DMS 273 treated with DMSO at 0.1 percent for 48 hours (cell line): ENCODE results near the gene POTEH.
"Not testable (repeated sequence)": the region's sequence is repeated elsewhere in the genome, so short reads cannot be mapped to it uniquely, and the experiment has no call there.

Source experiments
- DNase-seq: peaks from one replicate; lab custom pipeline; 2025; lab: John Stamatoyannopoulos, UW

POTEH gene

DNA sequence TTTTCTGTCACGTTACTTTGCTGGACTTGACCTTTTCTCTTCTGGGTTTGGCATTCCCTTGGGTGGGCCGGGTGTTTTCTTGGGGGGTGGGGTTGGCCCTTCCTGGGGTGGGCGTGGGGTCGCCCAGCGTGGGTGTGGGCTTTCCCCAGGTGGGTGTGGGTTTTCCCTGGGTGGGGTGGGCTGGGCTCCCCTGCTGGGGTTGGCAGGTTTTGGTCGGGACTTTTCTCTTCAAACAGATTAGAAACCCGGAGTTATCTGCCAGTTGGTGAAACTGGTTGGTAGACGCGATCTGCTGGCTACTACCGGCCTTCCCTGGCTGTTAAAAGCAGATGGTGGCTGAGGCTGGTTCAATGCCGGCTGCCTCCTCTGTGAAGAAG, at the start of gene POTEH:
Gene POTEH (plus strand): TSS at position 278 of the 377 bp plus-strand sequence. CDS start 52 bp downstream, at position 330.
- not testable (repeated sequence) for DNase-seq

DNA sequence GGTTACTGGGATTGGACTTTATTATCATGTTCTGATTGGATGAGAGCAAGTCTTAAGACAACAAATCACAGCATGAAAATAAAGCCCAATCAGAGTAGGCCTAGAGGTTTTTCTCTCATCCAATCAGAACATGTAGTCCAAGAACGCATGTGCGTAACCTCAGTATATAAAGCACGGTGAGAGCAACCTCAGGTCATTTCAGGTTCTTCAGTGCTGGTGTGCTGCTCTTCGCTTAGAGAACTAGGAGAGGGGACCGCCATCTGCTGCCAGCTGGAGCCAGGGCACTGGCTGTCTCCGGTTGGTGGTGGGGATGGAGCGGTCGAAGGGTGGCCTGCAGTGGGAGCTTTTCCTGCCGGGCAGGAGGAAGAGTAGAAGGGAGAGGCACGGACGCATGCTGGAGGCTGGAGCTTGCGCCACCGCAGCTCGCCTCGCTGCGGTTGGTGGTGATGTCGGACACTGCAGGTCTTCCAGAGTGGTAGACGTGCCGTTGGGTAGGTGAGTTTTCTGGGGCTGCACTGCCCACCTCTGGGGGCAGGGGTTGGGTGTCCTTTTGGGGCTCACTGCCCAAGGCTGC, 47.5 kb upstream of the POTEH start:
- DNase-seq = not testable (repeated sequence)

DNA sequence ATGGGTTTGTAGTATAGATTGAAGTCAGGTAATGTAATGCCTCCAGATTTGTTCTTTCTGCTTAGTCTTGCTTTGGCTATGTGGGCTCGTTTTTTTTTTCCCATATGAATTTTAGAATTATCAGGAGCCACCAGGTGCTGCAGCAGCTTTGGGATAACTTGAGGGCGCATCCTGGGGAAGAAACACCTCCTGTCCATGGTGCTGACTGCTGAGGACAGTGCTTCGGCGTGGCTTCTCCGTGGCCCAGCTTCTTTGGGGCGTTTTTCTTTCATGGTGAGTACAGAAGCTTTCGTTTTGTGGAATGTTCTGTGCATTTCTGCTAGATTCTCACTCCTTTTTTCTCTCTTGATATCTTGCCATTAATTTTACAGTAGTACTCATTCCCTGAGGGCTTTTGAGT, 37.9 kb upstream of the POTEH start:
- DNase-seq = not testable (repeated sequence)

DNA sequence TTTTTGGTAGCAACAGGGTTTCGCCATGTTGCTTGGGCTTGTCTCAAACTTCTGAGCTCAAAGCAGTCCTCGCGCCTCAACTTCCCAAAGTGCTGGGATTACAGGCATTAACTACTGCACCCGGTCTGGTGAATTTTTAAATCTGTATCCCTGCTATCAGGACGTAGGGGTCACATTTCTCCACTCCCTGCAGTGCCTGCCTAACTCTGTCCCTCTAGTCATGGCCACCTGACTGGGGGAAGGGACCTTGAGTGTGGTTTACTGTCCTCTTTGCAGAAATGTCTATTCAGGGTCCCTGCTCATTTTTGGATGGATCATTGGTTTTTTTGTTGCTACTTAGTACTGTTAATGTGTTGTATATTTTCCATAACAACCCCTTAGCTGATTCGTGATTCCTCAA, 37.1 kb upstream of the POTEH start:
- DNase-seq = not testable (repeated sequence)

DNA sequence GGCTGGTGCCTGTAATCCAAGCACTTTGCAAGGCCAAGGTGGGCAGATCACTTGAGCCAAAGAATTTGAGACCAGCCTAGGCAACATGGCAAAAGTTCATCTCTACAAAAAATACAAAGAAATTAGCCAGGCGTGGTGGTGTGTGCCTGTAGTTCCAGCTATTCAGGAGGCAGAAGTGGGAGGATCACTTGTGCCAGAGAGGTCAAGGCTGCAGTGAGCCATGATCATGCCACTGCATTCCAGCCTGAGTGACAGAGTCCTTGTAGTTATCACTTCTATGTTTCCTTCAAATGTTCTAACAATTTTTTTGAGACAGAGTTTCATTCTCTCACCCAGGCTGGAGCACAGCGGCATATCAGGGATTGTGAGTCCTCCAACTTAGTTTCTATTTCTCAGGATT, 36.6 kb upstream of the POTEH start:
- DNase-seq = not testable (repeated sequence)

DNA sequence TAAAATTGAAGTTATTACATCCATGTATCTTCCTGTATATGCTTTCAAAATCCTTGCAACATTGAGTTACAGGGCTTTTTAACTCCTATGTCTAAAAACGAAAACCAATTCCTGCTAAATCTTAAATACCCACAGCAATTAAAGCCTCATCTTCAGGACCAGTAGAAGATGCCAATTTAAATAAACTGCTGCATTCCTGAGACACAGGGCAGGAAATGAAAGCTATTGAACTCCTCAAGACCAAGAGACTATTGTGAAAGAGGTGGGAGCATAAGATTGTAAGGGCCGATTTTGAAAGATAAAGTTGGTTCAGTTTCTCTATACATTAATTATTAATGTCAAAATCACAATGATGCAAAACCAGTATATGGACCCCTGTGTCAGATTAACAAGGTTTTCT, 28.7 kb upstream of the POTEH start:
- DNase-seq = not testable (repeated sequence)

DNA sequence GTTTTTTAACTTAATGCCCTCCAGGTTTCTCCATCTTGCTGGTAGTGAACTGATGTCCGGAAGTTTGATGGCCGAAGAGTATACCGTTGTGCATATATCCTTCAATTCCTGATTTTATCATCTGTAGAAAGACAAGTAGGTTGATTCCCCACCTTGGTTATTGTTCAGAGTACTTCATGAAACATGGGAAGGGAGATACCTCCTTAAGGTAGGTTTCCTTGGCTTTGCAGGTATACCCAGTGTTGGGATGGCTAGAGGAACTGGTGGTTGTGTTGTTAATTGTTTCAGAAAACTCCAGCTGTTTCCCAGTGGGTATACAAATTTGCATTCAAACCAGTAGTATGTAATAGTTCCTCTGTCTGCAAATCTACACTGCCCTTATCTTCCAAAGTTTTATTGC, 25.1 kb upstream of the POTEH start:
- not testable (repeated sequence) for DNase-seq

DNA sequence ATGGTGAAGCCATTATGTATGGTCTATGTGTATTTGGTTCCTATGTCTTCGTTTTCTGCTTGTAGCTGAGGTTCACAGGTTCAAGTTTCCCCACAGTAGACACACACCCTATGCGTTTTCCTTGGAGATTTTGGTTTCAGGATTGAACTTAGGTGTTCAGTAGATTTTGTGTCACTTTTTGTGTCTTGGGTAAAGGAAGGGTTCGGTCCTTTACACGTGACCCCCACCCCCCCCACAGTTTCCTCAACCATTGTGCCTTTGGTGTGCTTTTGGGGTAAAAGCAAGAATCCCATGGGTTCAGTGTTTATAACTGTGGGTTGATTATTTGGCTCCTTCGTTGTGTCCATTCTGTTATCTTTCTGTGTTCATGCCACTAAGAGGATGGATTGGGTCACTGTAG, 24.3 kb upstream of the POTEH start:
- not testable (repeated sequence) for DNase-seq

DNA sequence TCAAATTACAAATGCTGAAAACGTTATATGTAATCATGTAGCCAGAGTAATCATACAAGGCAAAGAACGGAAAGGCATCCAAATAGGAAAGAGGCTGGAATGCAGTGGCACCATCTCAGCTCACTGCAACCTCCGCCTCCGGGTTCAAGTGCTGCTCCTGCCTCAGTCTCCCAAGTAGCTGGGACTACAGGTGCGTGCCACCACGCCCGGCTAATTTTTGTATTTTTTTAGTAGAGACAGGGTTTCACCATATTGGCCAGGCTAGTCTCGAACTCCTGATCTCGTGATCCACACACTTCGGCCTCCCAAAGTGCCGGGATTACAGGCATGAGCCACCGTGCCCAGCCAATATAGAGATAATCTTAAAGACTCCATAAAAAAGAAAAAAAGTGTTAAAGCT, 20.4 kb upstream of the POTEH start:
- DNase-seq = not testable (repeated sequence)

DNA sequence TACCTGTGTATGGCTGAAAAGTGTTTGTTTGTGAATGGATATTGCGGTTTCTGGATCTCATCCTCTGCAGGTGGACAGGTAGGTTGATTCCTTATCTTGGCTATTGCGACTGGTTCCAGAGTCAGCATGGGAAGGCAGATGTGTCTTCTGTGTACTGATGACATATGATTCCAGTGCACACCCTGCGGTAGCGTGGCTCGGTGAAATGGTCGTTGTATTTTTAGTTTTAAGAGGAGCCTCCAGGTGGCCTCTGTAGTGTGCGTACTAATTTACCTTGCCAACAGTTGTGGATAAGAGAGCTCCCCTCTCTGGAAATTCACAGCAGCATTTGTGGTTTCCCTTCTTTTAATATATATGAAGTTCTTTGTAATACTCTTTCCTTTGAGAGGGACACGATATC, 10.1 kb upstream of the POTEH start:
- DNase-seq = not testable (repeated sequence)

DNA sequence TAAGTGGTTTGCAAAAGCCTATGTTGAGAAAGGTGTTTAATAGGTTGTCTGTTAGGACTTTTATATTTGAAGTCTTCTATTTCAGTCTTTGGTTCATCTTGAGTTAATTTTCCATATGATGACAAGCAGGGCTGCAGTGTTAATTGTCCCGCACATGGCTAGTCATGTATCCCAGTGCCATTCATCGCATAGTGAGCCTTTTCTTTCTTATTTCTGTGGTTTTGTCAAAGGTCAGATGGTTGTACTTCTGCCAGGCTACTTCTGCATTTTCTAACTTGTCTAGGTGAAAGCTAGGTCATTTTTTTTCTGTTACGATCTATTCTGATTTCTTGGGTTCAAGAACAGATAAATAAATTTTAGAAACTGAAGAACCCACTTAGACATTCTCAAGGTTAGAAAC, 5.7 kb upstream of the POTEH start:
- not testable (repeated sequence) for DNase-seq

DNA sequence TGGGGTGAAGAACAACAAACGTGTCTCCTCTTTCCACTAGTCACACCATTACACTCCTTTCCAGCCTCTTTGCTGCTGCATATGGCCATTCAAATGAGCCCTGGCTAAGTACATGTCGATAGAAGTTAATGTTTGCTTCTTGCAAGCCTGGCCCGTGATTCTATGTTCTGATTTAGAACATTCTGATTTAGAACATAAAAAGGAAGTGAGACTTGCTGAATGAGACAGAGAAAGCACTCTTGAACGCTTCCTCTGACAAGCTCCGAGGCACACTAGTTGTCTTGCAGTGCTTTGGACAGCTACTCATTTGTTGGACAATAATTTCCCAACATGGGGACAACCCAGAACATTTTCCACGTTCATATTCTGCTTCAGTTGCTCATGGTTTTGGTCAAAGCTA, 5.1 kb upstream of the POTEH start:
- not testable (repeated sequence) for DNase-seq

DNA sequence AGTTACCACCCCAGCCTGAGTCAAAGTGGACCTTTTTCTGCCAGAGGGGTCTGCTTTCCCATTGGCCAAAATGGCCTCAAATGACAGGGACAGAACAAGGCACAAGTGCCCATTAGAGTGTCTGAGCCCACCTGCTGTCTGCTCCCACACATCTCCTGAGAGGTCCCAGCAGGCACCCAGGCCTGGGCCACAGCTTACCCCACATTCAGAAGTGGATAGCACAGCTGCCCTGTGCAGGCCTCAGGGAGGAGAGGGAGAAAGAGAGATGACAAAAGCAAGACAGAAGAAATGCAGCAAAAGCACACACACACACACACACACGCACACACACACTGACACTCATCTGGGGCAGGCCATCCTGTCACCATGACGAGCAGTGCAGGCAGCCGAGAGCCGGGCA, 4.2 kb upstream of the POTEH start:
- DNase-seq = not testable (repeated sequence)

DNA sequence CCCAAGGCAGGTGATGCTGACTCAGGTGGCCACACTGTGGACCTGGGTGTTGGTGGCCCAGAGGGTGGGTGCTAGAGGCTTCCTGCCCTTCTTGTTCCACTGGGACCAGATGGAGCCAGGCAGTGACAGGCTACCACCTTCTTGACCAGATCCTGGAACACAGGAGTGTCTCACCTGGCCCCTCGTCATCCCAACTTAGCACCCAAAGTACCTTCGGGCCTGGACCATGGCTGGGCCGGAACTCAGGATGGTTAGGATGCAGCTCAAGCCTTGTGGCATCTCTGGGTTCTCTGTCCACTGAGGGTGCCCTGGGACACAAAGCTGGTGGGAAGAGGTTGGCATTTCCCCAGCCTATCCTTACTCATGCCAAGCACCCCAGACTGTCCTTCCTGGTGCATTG, 2.7 kb upstream of the POTEH start:
- not testable (repeated sequence) for DNase-seq

DNA sequence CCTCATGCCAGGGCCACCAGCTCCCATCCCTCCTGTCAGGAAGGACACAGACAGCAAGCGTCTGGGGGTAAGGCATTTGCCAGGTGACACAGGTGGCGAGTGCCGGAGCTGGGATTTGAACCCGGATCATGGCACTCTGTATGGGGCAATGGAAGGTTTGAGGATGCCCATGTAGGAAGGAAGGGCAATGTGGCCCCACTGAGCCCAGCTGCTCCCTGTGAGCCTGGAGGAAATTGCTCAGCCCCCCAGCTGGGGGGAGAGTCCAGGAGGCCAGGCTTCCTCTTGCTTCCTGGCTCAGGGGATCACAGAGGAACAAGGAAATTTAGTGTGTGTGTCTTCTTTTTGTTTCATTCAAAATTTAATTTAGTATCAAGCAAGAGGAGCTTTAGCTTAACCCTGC, 2.1 kb upstream of the POTEH start:
- not testable (repeated sequence) for DNase-seq

DNA sequence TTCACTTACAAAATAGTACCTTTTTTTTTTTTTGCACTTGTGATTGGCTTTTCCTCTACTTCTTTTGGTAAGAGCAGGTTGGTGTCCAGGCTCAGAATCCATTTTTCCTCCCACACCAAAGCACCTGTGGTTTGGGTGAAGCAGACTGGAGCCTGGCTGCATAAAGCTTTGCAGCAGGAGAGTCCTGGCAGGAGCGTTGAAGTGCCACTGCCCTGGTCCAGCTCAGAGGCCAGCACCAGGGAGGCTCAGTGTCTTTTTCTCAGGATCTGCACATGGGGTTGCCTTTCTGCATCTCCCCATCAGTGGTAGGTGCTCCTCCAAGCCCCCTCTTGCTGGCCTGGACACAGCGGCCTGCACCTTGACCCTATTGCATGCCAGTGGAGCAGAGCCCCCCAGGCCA, 1.7 kb upstream of the POTEH start:
- not testable (repeated sequence) for DNase-seq

DNA sequence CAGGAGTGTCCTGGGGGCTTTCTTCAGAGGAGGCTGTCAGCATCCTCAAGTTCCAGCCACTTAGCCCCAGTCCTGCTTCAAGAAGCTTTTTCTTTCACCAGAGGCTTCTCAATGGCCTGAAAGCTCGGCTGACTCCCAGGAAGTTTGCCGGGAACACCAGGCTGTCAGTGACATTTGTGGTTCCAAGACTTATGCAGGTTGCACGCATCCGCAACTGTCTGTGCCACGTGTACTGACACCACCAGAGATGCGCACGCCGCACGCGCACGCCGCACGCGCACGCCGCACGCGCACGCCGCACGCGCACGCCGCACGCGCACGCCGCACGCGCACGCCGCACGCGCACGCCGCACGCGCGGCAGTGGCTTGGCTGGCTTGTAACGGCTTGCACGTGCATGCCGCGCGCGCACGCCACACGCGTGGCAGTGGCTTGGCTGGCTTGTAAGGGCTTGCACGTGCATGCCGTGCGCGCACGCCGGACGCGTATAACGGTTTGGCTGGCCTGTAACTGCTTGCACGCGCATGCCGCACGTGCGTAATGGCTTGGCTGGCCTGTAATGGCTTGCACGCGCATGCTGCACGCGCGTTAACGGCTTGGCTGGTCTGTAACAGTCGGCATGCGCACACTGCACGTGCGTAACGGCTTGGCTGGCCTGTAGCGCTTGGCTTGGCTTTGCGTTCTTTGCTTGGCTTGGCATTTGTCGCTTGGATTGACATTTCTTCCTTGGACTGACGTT, 646 bp upstream of the POTEH start:
- DNase-seq = not testable (repeated sequence)

DNA sequence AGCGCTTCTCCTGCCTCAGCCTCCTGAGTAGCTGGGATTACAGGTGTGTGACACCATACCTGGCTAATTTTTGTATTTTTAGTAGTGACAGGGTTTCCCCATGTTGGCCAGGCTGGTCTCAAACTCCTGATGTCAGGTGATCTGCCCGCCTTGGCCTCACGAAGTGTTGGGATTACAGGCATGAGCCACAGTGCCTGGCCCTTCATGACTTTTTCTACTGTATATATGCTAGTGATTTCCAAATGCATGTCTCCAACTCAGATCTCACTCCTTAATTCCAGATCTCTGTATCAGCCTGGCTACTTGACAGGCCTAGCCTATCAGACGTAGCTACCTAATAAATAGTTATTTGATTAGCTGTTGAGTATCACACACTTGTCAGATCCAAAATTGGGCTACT, 23.8 kb downstream of the POTEH start:
- DNase-seq = not testable (repeated sequence)

DNA sequence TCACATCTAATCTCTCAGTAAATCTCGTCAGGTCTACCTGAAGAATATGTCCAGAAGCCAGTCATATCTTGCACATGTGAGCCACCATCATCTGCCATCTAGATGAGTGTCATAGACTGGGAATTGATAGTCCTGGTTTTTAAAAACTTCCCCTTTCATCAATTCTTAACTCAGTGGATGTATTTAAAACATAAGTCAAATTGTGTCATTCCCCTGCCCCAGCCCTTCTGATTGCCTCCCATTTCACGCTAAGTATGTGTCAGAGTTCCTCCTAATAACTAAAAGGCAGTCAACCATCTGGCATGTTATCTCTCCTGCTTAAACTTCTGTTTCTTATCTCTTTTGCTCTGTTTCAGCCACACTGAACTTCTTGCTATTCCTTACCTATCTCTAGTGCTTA, 24.3 kb downstream of the POTEH start:
- DNase-seq = not testable (repeated sequence)

DNA sequence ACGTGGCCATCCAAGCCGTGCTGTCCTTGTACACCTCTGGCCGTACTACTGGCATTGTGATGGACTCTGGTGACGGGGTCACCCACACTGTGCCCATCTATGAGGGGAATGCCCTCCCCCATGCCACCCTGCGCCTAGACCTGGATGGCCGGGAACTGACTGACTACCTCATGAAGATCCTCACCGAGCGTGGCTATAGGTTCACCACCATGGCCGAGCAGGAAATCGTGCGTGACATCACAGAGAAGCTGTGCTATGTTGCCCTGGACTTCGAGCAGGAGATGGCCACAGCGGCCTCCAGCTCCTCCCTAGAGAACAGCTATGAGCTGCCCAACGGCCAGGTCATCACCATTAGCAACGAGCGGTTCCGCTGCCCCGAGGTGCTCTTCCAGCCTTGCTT, 32.1 kb downstream of the POTEH start:
- not testable (repeated sequence) for DNase-seq

DNA sequence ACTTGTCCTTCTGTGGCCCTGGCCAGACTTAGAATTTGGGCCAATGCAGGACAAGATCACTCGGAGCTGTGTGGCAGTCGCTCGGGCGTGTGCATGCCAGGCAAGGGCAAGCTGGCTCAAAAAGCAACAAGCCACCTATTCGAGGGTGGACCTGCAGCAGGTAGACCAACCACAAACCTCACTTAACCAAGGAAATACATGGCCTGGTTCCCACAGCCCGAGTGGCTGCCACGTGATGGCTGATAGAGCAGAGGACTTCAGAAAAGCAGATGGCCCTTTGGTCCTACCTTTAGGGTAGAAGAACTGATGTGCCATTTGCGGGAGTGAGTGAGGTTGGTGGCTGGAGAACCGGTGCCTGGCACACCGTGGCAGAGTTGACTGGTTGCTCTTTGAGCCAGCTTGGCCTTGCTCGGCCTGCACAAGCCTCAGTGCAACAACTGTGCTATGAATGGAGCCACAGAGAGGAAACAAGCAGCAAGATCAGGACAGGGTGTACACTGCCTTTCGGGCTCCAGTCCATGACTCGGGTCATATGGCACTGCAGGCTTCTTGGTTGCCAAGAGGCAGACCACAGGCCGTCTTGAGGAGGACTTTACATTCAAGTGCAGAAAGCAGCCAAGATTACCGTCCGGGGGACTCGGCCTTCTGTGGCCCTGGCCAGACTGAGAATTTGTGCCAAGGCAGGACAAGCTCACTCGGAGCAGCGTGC, 39.5 kb downstream of the POTEH start:
- DNase-seq = not testable (repeated sequence)

DNA sequence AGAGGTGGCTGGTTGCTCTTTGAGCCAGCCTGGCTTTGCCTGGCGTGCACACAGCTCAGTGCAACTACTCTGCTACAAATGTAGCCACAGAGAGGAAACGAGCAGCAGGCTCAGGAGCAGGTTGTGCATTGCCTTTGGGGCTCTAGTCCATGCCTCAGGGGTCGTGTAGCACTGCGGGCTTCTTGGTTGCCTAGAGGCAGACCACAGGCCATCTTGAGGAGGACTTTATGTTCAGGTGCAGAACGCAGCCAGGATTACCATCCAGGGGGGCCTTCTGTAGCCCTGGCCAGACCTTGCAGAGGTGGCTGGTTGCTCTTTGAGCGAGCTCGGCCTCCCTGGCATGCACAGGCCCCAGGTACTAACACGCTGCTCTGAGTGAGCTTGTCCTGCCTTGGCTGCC, 41.2 kb downstream of the POTEH start:
- not testable (repeated sequence) for DNase-seq

DNA sequence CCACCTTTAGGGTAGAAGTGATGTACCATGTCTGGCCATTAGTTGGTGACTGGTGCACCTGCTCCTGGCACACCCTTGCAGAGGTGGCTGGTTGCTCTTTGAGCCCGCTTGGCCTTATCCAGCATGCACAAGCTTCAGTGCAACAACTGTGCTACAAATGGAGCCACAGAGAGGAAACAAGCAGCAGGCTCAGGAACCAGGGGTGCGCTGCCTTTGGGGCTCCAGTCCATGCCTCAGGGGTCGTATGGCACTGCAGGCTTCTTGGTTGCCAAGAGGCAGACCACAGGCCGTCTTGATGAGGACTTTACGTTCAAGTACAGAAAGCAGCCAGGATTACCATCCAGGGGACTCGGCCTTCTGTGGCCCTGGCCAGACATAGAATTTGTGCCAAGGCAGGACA, 44.6 kb downstream of the POTEH start:
- not testable (repeated sequence) for DNase-seq
